ENCODE results near the gene MLLT10. TPM values are rescaled to one million over a fixed set of nuclear protein-coding genes. Genes with fewer than 3 reads are reported as not detected.

Gene MLLT10
- total and polyA plus RNA-seq, 2 donors (not counting 3 experiments of a cell fraction or from before 2014, with no cell fraction given) = 35.4 to 54.0 TPM

GRCh38 chr10:21510241-21511094 lies 23.6 kb upstream of the MLLT10 start:
- Histone ChIP-seq H3K27ac (ENCODE audit: insufficient read depth, low read depth, low read length) (no peak overlapping the region), H3K9ac (replicated peaks; ENCODE audit: extremely low read depth, insufficient read depth, low read length) (no peak overlapping the region), H3K4me2 (ENCODE audit: insufficient read depth, low read length) (no peak overlapping the region), H2AFZ (ENCODE audit: low read depth, low read length) (peak overlapping the region; percentile 74), H4K20me1 (replicated peaks; ENCODE audit: control insufficient read depth, extremely low read depth, insufficient read depth, low read length) (no peaks in the 10 kb centered on the region), H3K9me3 (replicated peaks; ENCODE audit: control insufficient read depth, insufficient read depth, low read length) (no peaks in the 10 kb centered on the region), H3K27me3 (ENCODE audit: control insufficient read depth in 2 of 2, insufficient read depth in 2 of 2, low read length in 2 of 2) (peaks cover 5 to 15% of the 10 kb centered on the region in 2 experiments), H3K9me1 (replicated peaks; ENCODE audit: control insufficient read depth, extremely low read depth, insufficient read depth, low read length) (no peaks in the 10 kb centered on the region), H3K4me3 (replicated peaks in 1 of 3; ENCODE audit: insufficient read depth in 1 of 3, low read depth in 1 of 3, low read length in 3 of 3) (peak overlapping the region in 1 of 3 experiments; percentile 0), H3K36me3 (ENCODE audit: control insufficient read depth in 2 of 2, extremely low read depth in 1 of 2, insufficient read depth in 2 of 2, low read length in 2 of 2) (no peaks in the 10 kb centered on the region), H3K79me2 (ENCODE audit: control insufficient read depth, insufficient read depth, low read length) (no peaks in the 10 kb centered on the region), H3K4me1 (ENCODE audit: control insufficient read depth, extremely low read depth, insufficient read depth, low read length) (no peaks in the 10 kb centered on the region)
- intact Hi-C loops (cut with micrococcal nuclease) = no loop called here
- no peak for TF ChIP-seq EZH2 (IDR thresholded peaks at IDR 0.05; ENCODE audit: borderline replicate concordance, low read depth, low read length, severe bottlenecking)
- ChIA-PET POLR2A (interaction anchor here (0.6 kb wide), 1 partner anchor 174 kb away, joined by 7 read pairs; no protein-coding TSS in a partner anchor), CTCF (no interaction called here)
- BruUV-seq (replicated peaks) = no TSS peak
- DNase-seq (ENCODE audit: low read depth, low spot score) (no peak), FAIRE-seq (no peak)
- dilution Hi-C loops (cut with MboI; ENCODE audit: extremely low pct_ligation_motif_present, low sequenced_read_pairs) = no loop called here

GRCh38 chr10:21511095-21511570 lies 22.9 kb upstream of the MLLT10 start:
- no peak for FAIRE-seq

More at GRCh38 chr10:21511095-21511570, 22.9 kb upstream of the MLLT10 start:
- Histone ChIP-seq H3K4me3 (replicated peaks in 1 of 3; ENCODE audit: insufficient read depth in 1 of 3, low read depth in 1 of 3, low read length in 3 of 3) (no peak overlapping the region), H3K36me3 (ENCODE audit: control insufficient read depth in 2 of 2, extremely low read depth in 1 of 2, insufficient read depth in 2 of 2, low read length in 2 of 2) (no peaks in the 10 kb centered on the region), H3K79me2 (ENCODE audit: control insufficient read depth, insufficient read depth, low read length) (no peaks in the 10 kb centered on the region), H3K4me1 (ENCODE audit: control insufficient read depth, extremely low read depth, insufficient read depth, low read length) (peaks cover 4% of the 10 kb centered on the region), H3K4me2 (ENCODE audit: insufficient read depth, low read length) (no peak overlapping the region), H2AFZ (ENCODE audit: low read depth, low read length) (no peak overlapping the region), H4K20me1 (replicated peaks; ENCODE audit: control insufficient read depth, extremely low read depth, insufficient read depth, low read length) (no peaks in the 10 kb centered on the region), H3K9me1 (replicated peaks; ENCODE audit: control insufficient read depth, extremely low read depth, insufficient read depth, low read length) (no peaks in the 10 kb centered on the region), H3K27me3 (ENCODE audit: control insufficient read depth in 2 of 2, insufficient read depth in 2 of 2, low read length in 2 of 2) (peaks cover 5 to 9% of the 10 kb centered on the region in 2 experiments), H3K9ac (replicated peaks; ENCODE audit: extremely low read depth, insufficient read depth, low read length) (no peak overlapping the region), H3K27ac (ENCODE audit: insufficient read depth, low read depth, low read length) (no peak overlapping the region), H3K9me3 (replicated peaks; ENCODE audit: control insufficient read depth, insufficient read depth, low read length) (no peaks in the 10 kb centered on the region)
- ChIA-PET POLR2A (no interaction called here), CTCF (no interaction called here)
- TF ChIP-seq MAX (IDR thresholded peaks at IDR 0.05; ENCODE audit: insufficient read depth, insufficient read length) (no peak), MYC (IDR thresholded peaks at IDR 0.05; ENCODE audit: low read depth, low read length) (no peak), FOS (IDR thresholded peaks at IDR 0.05; ENCODE audit: borderline replicate concordance, insufficient read depth, low read length) (no peak), POLR2AphosphoS5 (IDR thresholded peaks at IDR 0.05; ENCODE audit: insufficient read depth, low read depth, low read length) (no peak), CTCF (IDR thresholded peaks at IDR 0.05; ENCODE audit: extremely low read depth in 1 of 2, insufficient read depth in 1 of 2, low read depth in 1 of 2, low read length in 2 of 2) (no peak), JUN (IDR thresholded peaks at IDR 0.05; ENCODE audit: borderline replicate concordance, insufficient read depth, insufficient read length, low read depth) (no peak), POLR2A (IDR thresholded peaks at IDR 0.05; ENCODE audit: low read depth, low read length) (no peak), GATA2 (IDR thresholded peaks at IDR 0.05; ENCODE audit: insufficient read depth, insufficient read length, low read depth, low read length) (no peak), EZH2 (IDR thresholded peaks at IDR 0.05; ENCODE audit: borderline replicate concordance, low read depth, low read length, severe bottlenecking) (no peak)
- dilution Hi-C loops (cut with MboI; ENCODE audit: extremely low pct_ligation_motif_present, low sequenced_read_pairs) (no loop called here), intact Hi-C loops (cut with micrococcal nuclease) (no loop called here)
- BruUV-seq (replicated peaks) = no TSS peak
- DNase-seq (ENCODE audit: low read depth, low spot score) = no peak

Measured in endothelial cell of umbilical vein (primary cell).